ENCODE results near the gene CPNE9. TPM values are rescaled to one million over a fixed set of nuclear protein-coding genes. Genes with fewer than 3 reads are reported as not detected.
"Not testable (repeated sequence)": the region's sequence is repeated elsewhere in the genome, so short reads cannot be mapped to it uniquely, and the experiment has no call there.

The CPNE9 gene
- total RNA-seq, 1 donor: not detected

- TF ChIP-seq CTCF (IDR thresholded peaks at IDR 0.05; ENCODE audit: insufficient read depth, low read depth, low read length): no peak
- no peak for DNase-seq (ENCODE audit: low read depth)
- H3K4me3 ChIP-seq (ENCODE audit: low read depth, low read length): peak overlapping the region; percentile 64
Observed at GRCh38 chr3:9769012-9769411, 65.4 kb downstream of the CPNE9 start.

GRCh38 chr3:9769426-9770275 is 66.0 kb downstream of the CPNE9 start, which contains the start of gene CAMK1:
Gene CAMK1, minus strand, starts transcription at chr3:9769947. Its CDS starts 2,198 bp downstream, at chr3:9767749.
- DNase-seq (ENCODE audit: low read depth): peak; percentile 69
- H3K4me3 ChIP-seq (ENCODE audit: low read depth, low read length): peak within 1 kb of the TSS; percentile 64
- no peak for TF ChIP-seq CTCF (IDR thresholded peaks at IDR 0.05; ENCODE audit: insufficient read depth, low read depth, low read length)

- peak; percentile 48 for DNase-seq (ENCODE audit: low read depth)
- no peak for TF ChIP-seq CTCF (IDR thresholded peaks at IDR 0.05; ENCODE audit: insufficient read depth, low read depth, low read length)
- peak overlapping the region; percentile 64 for H3K4me3 ChIP-seq (ENCODE audit: low read depth, low read length)
Observed at GRCh38 chr3:9770276-9770812, 66.7 kb downstream of the CPNE9 start.

GRCh38 chr3:9771007-9771406 is 67.4 kb downstream of the CPNE9 start:
- not testable (repeated sequence) for DNase-seq (ENCODE audit: low read depth); H3K4me3 ChIP-seq (ENCODE audit: low read depth, low read length)

- TF ChIP-seq CTCF (IDR thresholded peaks at IDR 0.05; ENCODE audit: insufficient read depth, low read depth, low read length): no peak
- no peak for DNase-seq (ENCODE audit: low read depth)
Observed at GRCh38 chr3:9776896-9777693, 73.5 kb downstream of the CPNE9 start.

GRCh38 chr3:9777694-9778021 is 74.0 kb downstream of the CPNE9 start:
- DNase-seq (ENCODE audit: low read depth): no peak
- no peak for TF ChIP-seq CTCF (IDR thresholded peaks at IDR 0.05; ENCODE audit: insufficient read depth, low read depth, low read length)
- no peak overlapping the region for H3K4me3 ChIP-seq (ENCODE audit: low read depth, low read length)

More at GRCh38 chr3:9776896-9777693, 73.5 kb downstream of the CPNE9 start:
- no peak overlapping the region for H3K4me3 ChIP-seq (ENCODE audit: low read depth, low read length)
